AG04450 (cell line): Measurements from ENCODE around the gene DOCK9. TPM values are rescaled to one million over a fixed set of nuclear protein-coding genes. Genes with fewer than 3 reads are reported as not detected.

Source experiments
- CTCF ChIA-PET: fragments of 300-600, 350-600 bp; formaldehyde crosslinking; extraction: SDS; loops from one replicate; lab custom pipeline; 2022; ENCODE audit warnings: antibody characterized with exemption, inconsistent platforms; lab: Charles Lee
- POLR2A ChIA-PET: fragments of 350-600 bp; formaldehyde crosslinking; extraction: SDS; loops from one replicate; lab custom pipeline; 2021; ENCODE audit warnings: antibody characterized with exemption, inconsistent platforms; lab: Yijun Ruan, JAX
- DNase-seq: peaks from one replicate; pipeline ENCODE4 v3.0.0-alpha.2; 2011; ENCODE audit warnings: low read depth, low spot score
- H3K27ac ChIP-seq: one replicate; pipeline ENCODE4 v1.5.1; 2012; ENCODE audit warnings: low read depth, low read length, control low read depth
- H3K27me3 ChIP-seq: one replicate; pipeline ENCODE4 v1.6.0; 2012; ENCODE audit warnings: low read length; ENCODE audit not compliant: control insufficient read depth, insufficient read depth
- H3K4me3 ChIP-seq: 2 replicates; pipeline ENCODE4 v1.5.1; 2011; ENCODE audit warnings: mild to moderate bottlenecking, low read depth, low read length, control low read depth
- H3K9me3 ChIP-seq: 2 replicates; pipeline ENCODE4 v1.5.1; 2012; ENCODE audit warnings: low read length; ENCODE audit not compliant: control insufficient read depth, insufficient read depth
- polyA plus RNA-seq: library from polyadenylated mRNA; depleted of rRNA; stranded (reverse); fragments of >200 nt; gene quantifications from 2 replicates; pipeline ENCODE4 v1.2.3, GENCODE V29; 2011
- TF ChIP-seq, protein P1 (sequence below): IDR thresholded peaks from 2 replicates; pipeline ENCODE4 v1.5.1; 2011; ENCODE audit warnings: low read depth, low read length, control low read depth, inconsistent platforms

DOCK9 gene
- polyA plus RNA-seq, 1 experiment: 9.6 TPM

DNA sequence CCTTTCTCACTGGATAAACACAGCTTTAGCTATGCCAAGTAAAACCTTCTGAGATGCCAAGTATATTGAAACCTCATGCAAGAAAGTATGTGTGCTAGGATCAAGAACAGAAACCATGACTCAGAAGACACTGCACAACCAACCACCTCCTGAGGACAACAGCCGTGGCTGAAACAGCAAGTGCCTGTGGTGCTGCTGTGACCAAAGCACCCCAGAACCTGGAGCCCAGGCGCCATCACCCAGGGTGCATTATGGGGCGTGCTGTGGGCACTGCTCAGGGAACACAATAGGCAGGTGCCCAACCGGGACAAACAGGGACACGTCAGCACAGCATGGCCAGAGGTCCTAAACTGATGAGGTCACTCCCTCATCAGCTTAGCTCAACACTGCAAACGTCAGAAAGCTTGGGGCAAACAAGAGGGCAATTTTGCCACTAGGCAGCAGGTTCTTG, 124.1 kb downstream of the DOCK9 start:
- TF ChIP-seq, protein P1, sequence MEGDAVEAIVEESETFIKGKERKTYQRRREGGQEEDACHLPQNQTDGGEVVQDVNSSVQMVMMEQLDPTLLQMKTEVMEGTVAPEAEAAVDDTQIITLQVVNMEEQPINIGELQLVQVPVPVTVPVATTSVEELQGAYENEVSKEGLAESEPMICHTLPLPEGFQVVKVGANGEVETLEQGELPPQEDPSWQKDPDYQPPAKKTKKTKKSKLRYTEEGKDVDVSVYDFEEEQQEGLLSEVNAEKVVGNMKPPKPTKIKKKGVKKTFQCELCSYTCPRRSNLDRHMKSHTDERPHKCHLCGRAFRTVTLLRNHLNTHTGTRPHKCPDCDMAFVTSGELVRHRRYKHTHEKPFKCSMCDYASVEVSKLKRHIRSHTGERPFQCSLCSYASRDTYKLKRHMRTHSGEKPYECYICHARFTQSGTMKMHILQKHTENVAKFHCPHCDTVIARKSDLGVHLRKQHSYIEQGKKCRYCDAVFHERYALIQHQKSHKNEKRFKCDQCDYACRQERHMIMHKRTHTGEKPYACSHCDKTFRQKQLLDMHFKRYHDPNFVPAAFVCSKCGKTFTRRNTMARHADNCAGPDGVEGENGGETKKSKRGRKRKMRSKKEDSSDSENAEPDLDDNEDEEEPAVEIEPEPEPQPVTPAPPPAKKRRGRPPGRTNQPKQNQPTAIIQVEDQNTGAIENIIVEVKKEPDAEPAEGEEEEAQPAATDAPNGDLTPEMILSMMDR: no peak
- no peak overlapping the region for H3K4me3 ChIP-seq
- CTCF ChIA-PET: no interaction called here
- H3K27ac ChIP-seq: no peak overlapping the region
- no peaks in the 10 kb centered on the region for H3K9me3 ChIP-seq
- no peaks in the 10 kb centered on the region for H3K27me3 ChIP-seq
- POLR2A ChIA-PET: no interaction called here
- no peak for DNase-seq

- Histone ChIP-seq H3K9me3 (no peaks in the 10 kb centered on the region), H3K27me3 (no peaks in the 10 kb centered on the region), H3K4me3 (no peak overlapping the region), H3K27ac (no peak overlapping the region)
- POLR2A ChIA-PET: no interaction called here
- TF ChIP-seq, protein P1: no peak
- no peak for DNase-seq
- CTCF ChIA-PET: interaction anchor here (2.3 to 2.4 kb wide), 2 partner anchors 9 to 11 kb away, joined by 11 to 18 read pairs; no protein-coding TSS in a partner anchor
These were observed 126.6 kb downstream of the DOCK9 start for GRCh38 chr13:98851276-98851675.

DNA sequence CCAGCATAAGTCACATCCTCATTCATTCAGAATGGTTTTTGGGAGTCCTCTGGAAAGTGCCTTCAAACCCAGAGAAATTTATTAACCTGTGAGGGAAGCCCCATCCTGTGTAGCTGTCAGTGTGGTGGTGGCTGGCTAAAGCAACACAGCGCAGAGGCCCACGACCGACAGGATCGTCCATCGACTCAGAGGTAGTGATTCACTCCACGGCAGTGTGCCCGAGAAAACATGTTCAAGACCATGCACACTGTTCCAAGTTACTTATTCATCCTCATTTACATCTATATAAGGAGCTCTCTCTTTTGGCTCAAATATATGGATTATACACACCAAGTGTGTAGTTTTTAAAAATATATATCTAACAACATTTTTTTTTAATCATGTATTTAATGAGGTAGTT, 129.1 kb downstream of the DOCK9 start:
- CTCF ChIA-PET: interaction anchor here (1.5 to 2.2 kb wide), 2 partner anchors 9 to 195 kb away, joined by 4 to 25 read pairs; no protein-coding TSS in a partner anchor
- TF ChIP-seq, protein P1: no peak
- Histone ChIP-seq H3K27ac (no peak overlapping the region), H3K27me3 (no peaks in the 10 kb centered on the region), H3K4me3 (no peak overlapping the region), H3K9me3 (no peaks in the 10 kb centered on the region)
- POLR2A ChIA-PET: no interaction called here
- DNase-seq: no peak

GRCh38 chr13:98847780-98848179, 130.1 kb downstream of the DOCK9 start:
- TF ChIP-seq, protein P1: no peak
- Histone ChIP-seq H3K4me3 (no peak overlapping the region), H3K27ac (no peak overlapping the region), H3K27me3 (no peaks in the 10 kb centered on the region), H3K9me3 (no peaks in the 10 kb centered on the region)
- CTCF ChIA-PET: interaction anchor here (0.6 kb wide), 1 partner anchor 18 kb away, joined by 3 read pairs; no protein-coding TSS in a partner anchor
- DNase-seq: no peak
- POLR2A ChIA-PET: no interaction called here

DNA sequence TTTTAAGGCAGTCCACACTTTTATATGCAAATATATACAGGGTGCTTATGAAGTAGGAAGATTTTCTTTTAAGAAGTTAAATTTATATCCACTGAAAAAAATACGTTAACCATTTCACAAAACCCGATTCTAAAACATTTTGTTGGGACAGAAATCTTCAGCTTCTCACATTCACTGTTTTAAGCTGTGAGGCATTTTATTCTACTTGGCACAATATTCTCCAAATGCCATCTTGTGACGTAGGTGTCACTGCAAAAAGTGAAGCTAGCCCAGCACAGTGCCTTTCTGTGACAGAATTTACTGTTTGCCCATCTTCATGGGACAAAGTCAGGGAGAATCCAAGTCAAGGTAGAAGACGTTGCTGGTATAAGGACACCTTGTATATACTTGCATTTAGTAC, 130.9 kb downstream of the DOCK9 start:
- CTCF ChIA-PET: interaction anchor here (0.6 kb wide), 1 partner anchor 18 kb away, joined by 3 read pairs; no protein-coding TSS in a partner anchor
- Histone ChIP-seq H3K27ac (no peak overlapping the region), H3K9me3 (no peaks in the 10 kb centered on the region), H3K27me3 (no peaks in the 10 kb centered on the region), H3K4me3 (no peak overlapping the region)
- DNase-seq: no peak
- POLR2A ChIA-PET: no interaction called here
- TF ChIP-seq, protein P1: no peak
